GM18511 (cell line): ENCODE measurements around the gene SESN3.
"Not testable (repeated sequence)": the region's sequence is repeated elsewhere in the genome, so short reads cannot be mapped to it uniquely, and the experiment has no call there.

Source experiments
- ATAC-seq: cut with Tn5 transposase; IDR thresholded peaks from one replicate; pipeline ENCODE4 v1.9.1; 2021; ENCODE audit warnings: mild to moderate bottlenecking, moderate library complexity; ENCODE audit not compliant: unreplicated experiment

The SESN3 gene

DNA sequence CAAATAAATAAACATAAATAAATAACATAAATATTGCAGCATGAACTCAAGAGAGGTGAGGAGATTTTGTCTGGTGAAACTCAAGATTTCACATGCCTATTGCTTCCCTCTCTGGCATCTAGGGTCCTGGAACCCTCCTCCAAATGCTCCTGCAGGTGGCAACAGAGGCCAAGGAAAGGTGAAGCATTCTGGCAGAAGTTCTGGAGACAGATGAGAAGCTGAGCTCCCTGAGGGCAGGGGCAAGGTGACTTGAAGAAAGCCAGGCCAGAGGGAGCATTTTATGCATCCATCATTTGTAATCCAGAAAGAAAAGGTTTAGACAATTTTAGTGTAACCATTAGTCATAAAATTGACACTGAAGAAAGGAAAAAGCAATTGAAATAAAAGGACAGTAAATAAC is 76.5 kb downstream of the SESN3 start:
- no peak for ATAC-seq

DNA sequence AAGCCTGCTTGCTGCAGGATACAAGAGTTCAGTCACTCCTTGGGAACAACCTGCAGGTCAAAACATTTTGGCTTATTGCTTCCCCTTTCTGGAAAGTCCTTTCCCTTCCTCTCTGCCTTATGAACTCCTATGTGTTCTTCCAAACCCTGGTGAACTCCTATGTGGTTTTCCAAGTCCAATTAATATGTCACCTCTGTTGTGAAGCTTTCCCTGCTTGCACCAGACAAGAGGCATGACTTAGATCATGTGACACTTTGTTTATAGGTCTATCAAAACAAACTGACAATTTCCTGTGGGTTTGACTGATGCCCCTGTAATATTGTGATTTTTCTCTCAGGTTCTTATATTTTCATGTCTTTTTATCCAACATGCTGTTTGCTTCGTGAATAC is 77.2 kb downstream of the SESN3 start:
- no peak for ATAC-seq

DNA sequence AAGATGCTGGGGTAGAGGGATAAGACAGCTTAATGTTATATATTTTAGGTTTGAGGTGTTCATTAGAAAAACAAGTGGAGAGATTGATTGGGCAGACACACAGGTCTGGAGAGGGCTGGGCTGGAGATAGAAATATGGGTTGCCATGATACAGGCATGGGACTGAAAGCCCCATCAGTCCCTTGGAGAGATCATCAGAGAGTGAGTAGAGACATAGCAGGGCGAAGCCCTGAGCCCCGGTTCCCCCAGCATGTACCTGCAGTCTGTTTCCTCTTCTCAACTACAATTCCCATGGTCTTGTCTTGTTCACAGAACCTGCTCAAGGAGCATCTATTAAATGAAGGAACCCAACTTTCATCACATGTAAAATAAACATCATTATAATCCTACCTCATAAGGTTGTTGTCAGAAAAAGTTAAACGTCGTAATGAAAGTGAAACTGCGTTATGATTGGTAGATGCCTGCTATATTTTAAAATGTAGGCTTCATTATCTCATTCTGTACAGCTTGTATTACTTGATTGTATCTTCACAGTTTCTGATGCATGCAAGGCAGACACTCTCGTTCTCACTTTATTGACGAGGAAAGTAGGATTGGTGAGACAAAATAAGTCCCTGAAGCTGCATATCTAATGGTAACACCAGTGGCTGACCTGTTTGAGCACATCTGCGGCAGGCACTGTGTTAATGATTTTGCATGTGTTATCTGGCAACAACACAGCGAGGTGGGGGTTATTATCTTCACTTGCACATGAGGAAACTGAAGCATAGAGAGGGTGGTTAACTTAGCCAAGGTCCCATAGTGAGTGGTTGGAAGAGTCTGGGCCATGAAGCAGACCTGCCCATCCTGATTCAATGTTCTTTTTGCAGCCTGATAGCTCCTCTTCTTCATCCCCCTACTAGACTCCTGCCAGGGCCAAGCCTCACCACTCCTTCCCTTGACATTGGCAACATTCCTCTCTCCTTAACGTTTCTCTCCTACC is 77.8 kb downstream of the SESN3 start:
- ATAC-seq: no peak

DNA sequence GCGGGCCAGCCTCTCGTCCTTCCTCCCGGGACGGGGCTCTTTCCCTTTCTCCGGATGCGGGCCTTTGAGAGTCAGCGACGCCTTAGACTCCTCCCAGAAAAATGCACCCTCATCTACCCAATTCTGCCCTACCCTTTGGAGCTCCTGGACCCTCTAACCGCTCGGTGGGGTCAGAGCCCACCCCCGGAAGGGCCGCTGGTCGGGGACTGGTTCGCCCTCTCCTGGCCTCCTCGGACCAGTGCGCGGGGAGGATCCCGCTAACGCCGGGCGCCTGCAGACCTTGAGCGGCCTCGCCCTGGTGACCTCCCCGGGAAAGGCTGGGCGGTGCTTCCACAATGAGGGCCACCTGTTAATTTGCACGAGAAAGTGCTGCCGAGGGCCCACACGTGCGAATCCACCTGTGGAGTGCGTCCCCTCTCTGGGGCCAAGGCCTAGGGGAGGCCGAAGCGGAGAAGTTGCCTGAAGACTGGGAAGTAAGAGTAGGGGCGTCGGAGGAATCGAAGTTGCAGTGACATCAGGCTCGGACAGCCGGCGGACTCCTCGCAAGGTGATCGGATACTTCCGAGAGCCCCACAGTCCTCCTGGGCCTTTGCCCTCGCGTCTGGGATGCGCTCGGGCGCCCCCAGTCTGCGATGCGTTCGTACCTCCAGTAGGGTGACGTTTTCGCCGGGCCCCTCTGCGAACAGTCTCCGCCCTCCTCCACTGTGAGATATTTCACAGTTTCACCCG is 79.9 kb downstream of the SESN3 start:
- ATAC-seq: peak; percentile 87

DNA sequence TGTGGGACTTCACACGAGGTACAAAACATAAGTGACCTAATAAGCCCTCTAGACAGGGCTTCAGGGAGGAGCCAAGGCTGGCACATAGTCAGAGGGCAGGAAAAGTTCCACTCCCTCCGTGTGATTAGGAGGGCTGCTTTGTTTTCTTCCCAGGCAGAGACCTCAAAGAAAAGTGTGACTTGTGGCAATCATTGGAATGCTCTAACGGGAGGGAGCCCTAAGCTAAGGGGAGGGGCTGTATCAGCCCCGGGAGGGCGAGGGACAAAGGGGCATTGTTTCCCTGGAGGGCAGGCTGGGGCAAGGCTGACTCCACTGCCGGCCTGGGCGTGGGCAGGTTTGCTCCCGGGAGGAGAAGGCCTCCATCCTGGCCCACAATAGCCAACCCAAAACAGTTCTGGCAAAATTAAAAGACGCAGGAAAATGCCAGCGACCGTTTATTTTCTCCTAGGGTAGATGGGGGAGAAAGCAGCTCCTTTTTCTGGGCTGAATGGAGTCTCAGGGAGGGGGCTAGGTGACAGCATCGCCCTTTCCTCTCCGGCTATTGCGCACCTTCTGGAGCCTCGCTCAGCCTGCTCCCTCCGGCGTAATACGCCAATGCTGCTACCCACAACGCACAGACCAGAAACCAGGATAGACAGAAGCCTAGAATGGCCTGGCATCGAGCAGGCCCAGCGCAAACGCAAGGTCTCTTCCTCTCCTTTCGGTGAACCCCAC is 81.2 kb downstream of the SESN3 start:
- no peak for ATAC-seq

DNA sequence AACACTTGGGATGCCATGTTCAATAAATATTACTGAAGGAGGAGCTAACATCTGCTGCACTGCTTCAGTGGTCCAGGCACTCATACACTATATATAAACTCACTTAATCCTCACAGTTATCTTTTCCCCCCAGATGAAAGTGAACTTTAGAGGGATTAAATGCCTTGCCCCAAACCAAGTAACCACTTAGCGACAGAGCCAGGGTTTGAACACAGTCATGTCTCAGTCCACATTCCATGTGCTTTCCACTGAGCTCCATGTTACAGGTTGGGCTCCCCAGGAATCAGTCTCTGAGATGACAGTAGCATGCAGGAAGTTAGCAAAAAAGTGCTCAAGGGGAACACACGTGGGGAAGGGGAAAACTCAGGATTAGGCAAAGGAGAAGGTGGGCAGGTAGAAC is 82.1 kb downstream of the SESN3 start:
- no peak for ATAC-seq

DNA sequence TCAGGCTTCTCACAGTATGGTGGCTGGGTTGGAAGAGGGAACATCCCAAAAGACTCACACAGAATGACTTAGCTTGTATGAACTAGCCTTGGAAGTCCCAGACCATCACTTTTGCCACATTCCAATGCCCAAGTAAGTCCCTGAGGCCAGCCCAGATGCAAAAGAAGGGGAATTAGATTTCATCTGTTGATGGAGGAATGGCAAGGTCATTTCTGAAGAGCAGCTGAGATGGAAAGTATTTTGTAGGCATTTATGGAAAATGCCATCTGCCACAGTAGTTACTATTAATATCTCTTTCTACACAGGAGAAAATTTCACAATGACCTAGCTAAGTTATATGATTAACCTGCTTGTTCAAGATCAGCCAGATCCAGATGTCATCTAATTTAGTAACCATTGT is 82.6 kb downstream of the SESN3 start:
- no peak for ATAC-seq

DNA sequence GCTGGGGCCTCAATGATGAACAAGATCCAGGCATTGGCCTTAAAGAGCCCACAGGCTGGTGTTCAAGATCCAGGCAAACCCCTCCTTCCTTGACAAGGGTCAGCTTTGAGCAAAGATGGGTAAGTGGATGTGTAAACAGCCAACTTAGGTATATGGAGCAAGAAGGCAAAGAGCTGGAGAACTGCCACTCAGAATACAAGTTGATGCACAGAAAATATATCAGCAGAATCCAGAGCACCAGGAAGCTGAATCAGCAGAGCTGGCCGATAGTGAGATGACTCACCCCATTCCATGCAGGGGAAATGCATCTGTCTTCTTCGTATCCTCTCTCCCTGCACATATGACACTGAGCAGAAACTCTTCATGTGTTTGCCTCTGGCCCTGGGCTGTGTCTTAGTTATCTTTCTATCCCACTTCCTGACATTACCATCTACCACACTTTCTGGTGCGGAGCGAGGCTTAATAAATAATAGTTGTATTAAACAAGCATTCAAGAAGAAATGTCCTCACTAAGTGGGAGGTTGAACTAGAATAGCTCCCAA is 83.6 kb downstream of the SESN3 start:
- no peak for ATAC-seq

DNA sequence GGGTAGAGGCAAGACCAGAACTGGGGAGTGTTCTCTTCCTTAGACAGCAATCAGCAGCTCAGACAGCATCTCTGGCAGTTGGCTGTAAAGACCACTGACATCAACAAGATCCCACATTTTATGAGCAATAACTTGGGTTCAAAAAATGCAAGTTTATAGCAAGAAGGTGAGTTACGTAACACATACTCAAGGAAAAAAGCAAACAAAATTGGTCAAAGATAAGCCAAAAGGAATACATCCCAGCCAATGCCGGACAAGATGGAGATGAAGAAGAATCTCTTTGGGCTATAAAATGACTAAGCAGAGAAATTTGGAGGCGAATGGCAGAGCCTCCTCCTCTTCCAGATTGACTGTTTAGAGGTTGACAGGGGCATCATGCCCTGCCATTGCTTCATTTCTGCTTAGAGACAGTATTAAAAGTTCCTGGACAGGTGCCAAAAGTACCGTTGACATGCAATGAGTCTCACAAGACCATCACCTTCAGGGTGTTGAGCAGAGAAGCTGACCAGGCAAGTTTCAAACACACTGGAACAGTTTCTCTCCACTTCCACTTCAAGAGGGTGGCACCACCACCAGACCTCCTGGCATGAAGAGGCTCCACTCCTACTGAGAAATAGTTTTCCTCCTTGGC is 85.5 kb downstream of the SESN3 start:
- ATAC-seq: no peak

DNA sequence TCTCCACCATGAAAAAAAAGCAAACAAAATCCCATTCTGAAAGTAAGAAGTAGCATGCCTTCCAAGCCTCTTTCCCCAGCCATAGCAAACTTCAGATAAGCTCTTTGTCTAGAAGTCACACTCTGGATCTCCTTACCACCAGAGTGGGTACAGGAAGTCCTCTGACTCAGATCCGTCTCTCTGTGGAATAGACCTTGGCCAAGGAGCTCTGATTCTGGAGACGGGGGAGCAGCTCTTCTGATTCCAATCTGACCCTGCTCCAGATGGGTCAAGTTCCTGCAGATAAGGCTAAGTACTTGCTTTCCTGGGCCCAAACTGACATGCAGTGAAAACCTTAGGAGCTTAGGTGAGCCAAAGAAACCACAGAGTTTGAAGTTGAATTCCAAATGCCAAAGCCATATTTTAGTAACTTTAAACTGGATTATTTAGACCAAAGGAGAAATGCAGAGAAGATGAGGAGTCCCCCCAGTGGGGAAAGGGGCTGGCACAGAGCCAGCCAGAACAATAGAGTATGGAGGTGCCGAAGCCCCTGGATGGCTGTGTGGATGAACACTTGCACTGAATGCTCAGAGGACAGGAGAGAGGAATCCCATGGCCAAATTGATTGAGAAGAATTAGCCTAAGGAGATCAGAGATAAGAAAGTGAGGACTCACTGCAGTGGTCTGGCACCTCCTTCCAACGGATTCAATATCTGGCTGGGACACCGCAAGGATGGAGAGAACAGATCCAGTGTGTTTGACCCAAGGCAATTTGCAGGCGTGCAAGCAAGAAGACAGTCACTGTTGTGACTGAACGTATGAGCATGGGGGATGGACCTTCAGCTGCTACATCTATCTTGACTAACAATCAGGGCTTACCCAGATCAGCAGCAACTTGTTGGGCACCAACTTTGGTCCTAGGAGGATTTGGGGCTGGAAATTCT is 86.4 kb downstream of the SESN3 start:
- ATAC-seq: peak; percentile 48

DNA sequence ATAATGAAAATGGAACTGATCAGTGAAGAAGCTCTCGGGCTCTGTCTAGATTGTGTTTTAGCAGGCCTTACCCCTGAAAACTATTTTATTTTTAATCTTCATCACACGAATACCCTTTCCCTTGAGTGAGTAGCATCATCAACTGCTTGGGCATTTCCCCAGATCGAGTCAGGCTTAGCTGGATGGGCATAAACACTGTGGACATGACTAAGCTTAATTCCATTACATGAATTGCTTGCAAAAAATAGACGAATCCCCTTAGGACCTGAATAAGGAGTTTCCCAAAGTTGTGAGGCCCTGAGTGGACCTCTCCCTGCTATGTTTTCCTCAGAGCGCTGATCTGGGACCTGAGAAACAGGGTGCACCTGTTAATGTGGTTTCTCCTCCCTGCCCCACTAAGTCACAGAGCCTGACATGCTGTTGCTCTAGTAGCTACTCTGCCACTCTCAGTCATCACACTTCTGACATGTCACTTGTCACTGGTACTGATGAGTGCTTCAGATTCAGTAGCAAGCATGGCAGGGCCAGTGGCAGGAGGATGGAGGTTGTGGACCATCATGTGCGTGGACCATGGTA is 87.8 kb downstream of the SESN3 start:
- ATAC-seq: no peak

DNA sequence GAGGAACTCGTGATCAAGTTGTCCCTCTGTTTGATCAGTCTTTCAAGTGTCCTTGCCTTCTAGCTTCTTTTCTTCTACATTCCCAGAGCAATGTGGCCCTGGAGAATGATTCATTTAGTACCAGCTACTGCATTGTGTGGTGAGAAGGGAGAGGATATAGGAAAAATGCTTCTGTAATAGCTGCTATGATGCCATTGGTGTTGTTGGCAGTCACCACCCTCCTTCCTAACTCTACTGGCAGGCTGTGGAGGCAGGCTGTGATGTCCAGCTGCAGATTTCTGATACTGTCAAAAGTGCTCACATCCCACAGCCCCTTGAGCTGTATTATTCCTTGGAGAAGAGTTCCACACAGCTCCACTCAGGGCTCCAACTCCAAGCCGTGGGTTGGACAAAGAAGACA is 88.6 kb downstream of the SESN3 start:
- no peak for ATAC-seq

DNA sequence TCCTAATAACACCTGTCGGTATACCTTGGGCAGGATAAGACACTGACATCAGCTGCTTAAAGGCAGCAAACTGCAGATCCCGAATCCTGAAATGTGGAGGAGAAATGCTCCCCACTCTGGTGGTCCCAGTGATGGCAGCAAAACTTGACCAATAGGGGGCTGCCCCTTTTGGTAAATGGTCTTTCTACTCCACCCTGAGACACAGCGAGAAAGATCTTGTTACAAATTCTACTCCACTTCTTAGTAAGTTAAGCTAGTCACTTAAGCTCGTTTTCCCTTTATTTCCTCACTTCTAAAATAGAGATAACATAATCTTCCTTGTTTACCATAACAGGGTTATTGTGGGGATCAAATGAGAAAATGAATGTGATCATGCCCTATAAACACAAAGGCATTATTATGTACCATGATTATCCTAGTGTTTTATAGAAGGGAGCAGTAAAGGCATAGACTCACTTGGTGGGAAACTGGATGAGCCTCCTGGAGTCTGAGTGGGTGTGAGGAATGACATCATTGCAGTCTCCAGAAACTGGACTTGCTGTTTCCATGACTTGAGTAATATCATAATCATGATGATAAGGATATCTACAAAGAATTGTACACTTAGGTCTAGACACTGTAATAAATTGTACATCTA is 90.5 kb downstream of the SESN3 start:
- ATAC-seq: no peak

DNA sequence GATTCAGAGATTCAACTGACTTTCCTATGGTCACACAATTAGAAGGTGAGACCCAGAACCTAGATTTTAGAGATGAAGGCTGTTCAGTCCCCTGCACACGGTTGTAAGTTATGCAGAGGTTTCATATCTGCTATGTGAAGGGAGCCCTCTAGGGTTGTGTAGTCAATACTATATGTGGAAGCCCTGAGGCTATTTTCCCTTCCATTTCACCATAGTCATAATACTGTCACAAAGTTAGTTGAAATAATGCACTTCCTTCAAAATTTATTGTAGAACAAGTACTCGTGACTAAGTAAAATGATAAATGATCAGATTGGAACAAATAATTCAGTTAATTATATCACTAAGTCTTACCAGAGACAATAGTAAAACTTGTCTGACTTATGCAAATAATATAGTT is 92.6 kb downstream of the SESN3 start:
- peak; percentile 87 for ATAC-seq

DNA sequence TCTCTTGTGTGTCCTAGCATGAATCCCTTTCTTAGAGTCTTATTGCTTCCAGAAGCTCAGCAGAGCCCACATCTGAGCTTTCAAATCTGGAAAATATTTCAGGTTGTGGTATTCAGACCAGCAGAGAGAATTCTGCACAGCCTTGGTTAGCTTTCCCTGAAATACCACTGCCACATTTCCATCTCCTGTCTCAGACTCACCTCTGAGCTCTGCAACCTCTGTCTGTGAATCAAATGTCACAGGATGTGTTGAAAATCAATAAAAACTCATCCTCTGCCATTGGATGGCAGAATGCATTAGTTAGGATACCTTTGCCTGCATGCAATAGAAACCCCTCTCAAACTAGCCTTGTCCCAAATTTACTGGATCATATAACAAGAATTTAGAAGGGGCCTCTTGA is 93.7 kb downstream of the SESN3 start:
- ATAC-seq: no peak

DNA sequence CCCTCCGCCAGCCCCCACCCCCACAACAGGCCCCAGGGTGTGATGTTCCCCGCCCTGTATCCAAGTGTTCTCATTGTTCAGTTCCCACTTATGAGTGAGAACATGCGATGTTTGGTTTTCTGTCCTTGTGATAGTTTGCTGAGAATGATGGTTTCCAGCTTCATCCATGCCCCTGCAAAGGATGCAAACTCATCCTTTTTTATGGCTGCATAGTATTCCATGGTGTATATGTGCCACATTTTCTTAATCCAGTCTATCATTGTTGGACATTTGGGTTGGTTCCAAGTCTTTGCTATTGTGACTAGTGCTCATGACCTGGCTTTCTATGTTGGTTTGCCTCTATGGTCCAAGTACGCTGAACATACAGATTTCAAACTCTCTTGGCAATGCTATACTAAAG is 94.3 kb downstream of the SESN3 start:
- not testable (repeated sequence) for ATAC-seq

DNA sequence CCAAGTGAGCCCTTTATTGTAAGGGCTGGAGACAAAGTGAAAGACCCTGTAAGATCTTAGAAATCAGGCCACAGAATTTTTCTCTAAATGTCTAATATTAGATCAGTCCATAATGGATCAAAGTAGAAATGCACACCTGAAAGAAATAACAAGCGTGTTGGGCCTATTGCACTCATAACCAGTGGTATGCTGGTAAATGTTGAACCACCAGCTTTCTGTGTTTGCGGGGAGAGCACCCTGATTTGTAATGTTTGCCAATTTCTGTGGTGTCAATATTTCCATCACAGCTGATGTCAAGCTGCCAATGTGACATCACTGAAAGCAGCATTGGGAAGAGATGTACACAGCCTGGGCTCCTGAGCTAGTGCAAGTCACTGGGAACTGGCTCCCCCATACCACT is 95.1 kb downstream of the SESN3 start:
- ATAC-seq: no peak

DNA sequence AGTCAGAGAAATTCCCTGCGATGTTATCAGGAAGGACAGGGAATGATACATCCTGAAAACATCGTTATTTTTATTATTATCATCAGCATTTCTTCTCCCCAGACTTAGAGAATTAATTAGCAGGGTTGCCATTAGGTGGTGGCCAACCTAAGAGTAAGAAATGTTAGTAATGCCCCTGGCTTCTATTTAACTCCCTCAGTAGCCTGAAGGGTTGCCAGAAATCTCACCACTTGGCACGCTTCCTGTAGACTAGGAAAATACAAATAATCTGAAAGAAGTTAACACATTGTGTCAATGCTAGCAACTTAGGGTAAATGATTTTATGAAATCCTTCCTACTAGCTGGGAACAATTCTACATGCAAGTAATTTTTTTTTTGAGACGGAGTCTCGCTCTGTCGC is 95.8 kb downstream of the SESN3 start:
- ATAC-seq: no peak

DNA sequence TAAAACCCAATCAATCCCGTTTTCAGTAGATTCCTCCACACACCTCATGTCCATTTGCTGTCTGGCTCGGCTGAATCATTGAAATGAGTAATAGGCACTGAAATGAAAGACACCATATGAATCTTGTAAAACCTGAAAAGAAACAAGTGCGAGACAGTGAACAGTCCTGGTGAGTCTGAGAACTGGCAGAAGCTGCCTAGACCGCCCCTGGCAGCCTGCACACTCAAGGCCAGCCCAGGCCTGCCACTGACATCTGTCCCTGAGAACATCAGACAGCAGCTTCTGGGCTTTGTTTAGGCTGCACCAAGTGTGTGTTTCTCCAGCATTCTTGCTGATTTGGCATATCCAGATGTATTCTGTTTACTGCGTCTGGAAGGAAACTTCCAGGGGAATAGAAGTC is 96.5 kb downstream of the SESN3 start:
- no peak for ATAC-seq
